Activated CD4-positive, alpha-beta T cell treated with anti-CD3 and anti-CD28 coated beads for 36 hours (primary cell): ENCODE results near the gene KCNAB2. TPM values are rescaled to one million over a fixed set of nuclear protein-coding genes. Genes with fewer than 3 reads are reported as not detected.

ENCODE experiments used
- ATAC-seq: fragments of 200-7000 bp; cut with Tn5 transposase; one replicate; pipeline ENCODE4 v1.10.0; 2021; ENCODE audit warnings: mild to moderate bottlenecking, moderate library complexity
- CTCF ChIA-PET: fragments of 350-600 bp; sonication (Branson Sonifier 250); formaldehyde crosslinking; loops from one replicate; lab custom pipeline; 2021; ENCODE audit warnings: antibody characterized with exemption; lab: Charles Lee
- POLR2A ChIA-PET: fragments of 350-600 bp; sonication (Branson Sonifier 250); formaldehyde crosslinking; loops from one replicate; lab custom pipeline; 2021; ENCODE audit warnings: antibody characterized with exemption, inconsistent platforms; lab: Charles Lee
- DNase-seq: peaks from one replicate; pipeline ENCODE4 v3.0.0-alpha.2; 2020
- H3K27ac Mint-ChIP-seq: one replicate; pipeline ENCODE4 v1.8.0; 2021; ENCODE audit warnings: mixed read lengths
- H3K27me3 Mint-ChIP-seq: one replicate; pipeline ENCODE4 v1.8.0; 2021; ENCODE audit warnings: mixed read lengths
- H3K36me3 Mint-ChIP-seq: one replicate; pipeline ENCODE4 v1.8.0; 2021; ENCODE audit warnings: low read depth, mixed read lengths
- H3K4me1 Mint-ChIP-seq: one replicate; pipeline ENCODE4 v1.8.0; 2021; ENCODE audit warnings: mixed read lengths
- H3K4me3 Mint-ChIP-seq: one replicate; pipeline ENCODE4 v1.8.0; 2021; ENCODE audit warnings: mild to moderate bottlenecking, moderate library complexity, mixed read lengths
- H3K9me3 Mint-ChIP-seq: one replicate; pipeline ENCODE4 v1.8.0; 2021; ENCODE audit warnings: low read depth, mixed read lengths
- intact Hi-C, 2 experiments: fragments of 100-400 bp; cut with DNase I in 1 of 2; cut with micrococcal nuclease in 1 of 2; formaldehyde crosslinking; loops; one replicate each; pipeline versions ENCODE4 v1.14.2 to v1.15.1; 2022 to 2024; cut with DNase I, micrococcal nuclease
- total RNA-seq, 2 experiments: library from RNA; stranded (reverse); gene quantifications; one replicate each; pipeline ENCODE4 v1.2.3, GENCODE V29; 2021

The KCNAB2 gene
- total RNA-seq, 2 experiments from 2014 or later, result 231 to 258 TPM

GRCh38 chr1:6045110-6045502 lies 582 bp upstream of the KCNAB2 start:
- ChIA-PET CTCF (interaction anchor here (0.6 to 1.0 kb wide), 2 partner anchors 9 to 161 kb away, joined by 3 to 4 read pairs; partner anchors contain the start of gene RNF207), POLR2A (interaction anchor here (0.6 kb wide), 1 partner anchor 12 kb away, joined by 3 read pairs; no protein-coding TSS in a partner anchor)
- no peak for ATAC-seq
- Mint-ChIP-seq H3K36me3 (peaks cover 46% of the 10 kb centered on the region), H3K27me3 (no peaks in the 10 kb centered on the region), H3K4me1 (peaks cover 2% of the 10 kb centered on the region), H3K4me3 (no peak overlapping the region), H3K9me3 (no peaks in the 10 kb centered on the region), H3K27ac (no peak overlapping the region)
- intact Hi-C loops, result no loop called here
- DNase-seq, result no peak

- Mint-ChIP-seq H3K27me3 (no peaks in the 10 kb centered on the region), H3K9me3 (no peaks in the 10 kb centered on the region), H3K4me1 (peaks cover 2% of the 10 kb centered on the region), H3K36me3 (peaks cover 47% of the 10 kb centered on the region), H3K27ac (no peak overlapping the region), H3K4me3 (no peak overlapping the region)
- ChIA-PET POLR2A (no interaction called here), CTCF (no interaction called here)
- no peak for DNase-seq
- intact Hi-C loops, result no loop called here
- ATAC-seq, result no peak
Measured at GRCh38 chr1:6046279-6046678, 591 bp downstream of the KCNAB2 start.

- Mint-ChIP-seq H3K9me3 (no peaks in the 10 kb centered on the region), H3K27ac (no peak overlapping the region), H3K36me3 (peaks cover 42% of the 10 kb centered on the region), H3K4me1 (peaks cover 5% of the 10 kb centered on the region), H3K4me3 (no peak overlapping the region), H3K27me3 (no peaks in the 10 kb centered on the region)
- ChIA-PET POLR2A (no interaction called here), CTCF (interaction anchor here (0.6 kb wide), 1 partner anchor 14 kb away, joined by 3 read pairs; no protein-coding TSS in a partner anchor)
- ATAC-seq (no peak), DNase-seq (no peak)
- intact Hi-C loops, result no loop called here
Measured at GRCh38 chr1:6048179-6048867, 2.6 kb downstream of the KCNAB2 start.

- no peaks in the 10 kb centered on the region for H3K27me3 Mint-ChIP-seq
- no peak for ATAC-seq
- ChIA-PET POLR2A (no interaction called here), CTCF (interaction anchor here (1.4 kb wide), 1 partner anchor 136 kb away, joined by 4 read pairs; no protein-coding TSS in a partner anchor)
- intact Hi-C loops, result no loop called here
- DNase-seq, result no peak
- H3K4me1 Mint-ChIP-seq, result peaks cover 5% of the 10 kb centered on the region
- H3K4me3 Mint-ChIP-seq, result no peak overlapping the region
- H3K36me3 Mint-ChIP-seq, result peaks cover 41% of the 10 kb centered on the region
- H3K9me3 Mint-ChIP-seq, result no peaks in the 10 kb centered on the region
- H3K27ac Mint-ChIP-seq, result no peak overlapping the region
Measured at GRCh38 chr1:6049419-6049818, 3.7 kb downstream of the KCNAB2 start.

- no peaks in the 10 kb centered on the region for H3K27me3 Mint-ChIP-seq
- ATAC-seq (no peak), DNase-seq (no peak)
- H3K9me3 Mint-ChIP-seq, result no peaks in the 10 kb centered on the region
- no peak overlapping the region for H3K4me3 Mint-ChIP-seq
- H3K27ac Mint-ChIP-seq, result no peak overlapping the region
- CTCF ChIA-PET, result interaction anchor here (1.0 to 1.4 kb wide), 2 partner anchors 17 to 191 kb away, joined by 3 read pairs; no protein-coding TSS in a partner anchor
- H3K4me1 Mint-ChIP-seq, result peaks cover 5% of the 10 kb centered on the region
- POLR2A ChIA-PET, result no interaction called here
- intact Hi-C loops, result no loop called here
- H3K36me3 Mint-ChIP-seq, result peaks cover 43% of the 10 kb centered on the region
Measured at GRCh38 chr1:6051423-6051822, 5.7 kb downstream of the KCNAB2 start.

GRCh38 chr1:6052543-6053205 lies 7.0 kb downstream of the KCNAB2 start:
- ChIA-PET CTCF (interaction anchor here (0.6 to 1.3 kb wide), 4 partner anchors 11 to 133 kb away, joined by 3 to 4 read pairs (median 3); no protein-coding TSS in a partner anchor), POLR2A (interaction anchor here (0.6 kb wide), 1 partner anchor 55 kb away, joined by 3 read pairs; no protein-coding TSS in a partner anchor)
- intact Hi-C loops, result loop anchor here in 1 of 2 experiments (2.0 kb wide), 1 partner anchor 192 kb away; the partner anchor contains the start of gene HES3
- Mint-ChIP-seq H3K4me3 (no peak overlapping the region), H3K4me1 (peaks cover 4% of the 10 kb centered on the region), H3K9me3 (no peaks in the 10 kb centered on the region), H3K27me3 (no peaks in the 10 kb centered on the region), H3K27ac (no peak overlapping the region), H3K36me3 (peaks cover 45% of the 10 kb centered on the region)
- ATAC-seq, result no peak
- peak; percentile 71 for DNase-seq

GRCh38 chr1:6053206-6053546 lies 7.5 kb downstream of the KCNAB2 start:
- no peaks in the 10 kb centered on the region for H3K27me3 Mint-ChIP-seq
- DNase-seq (no peak), ATAC-seq (no peak)
- no peak overlapping the region for H3K4me3 Mint-ChIP-seq
- H3K4me1 Mint-ChIP-seq, result peaks cover 5% of the 10 kb centered on the region
- ChIA-PET POLR2A (interaction anchor here (0.5 to 0.6 kb wide), 2 partner anchors 35 to 56 kb away, joined by 3 read pairs; no protein-coding TSS in a partner anchor), CTCF (interaction anchor here (1.0 to 1.3 kb wide), 3 partner anchors 11 to 133 kb away, joined by 3 read pairs; no protein-coding TSS in a partner anchor)
- no peak overlapping the region for H3K27ac Mint-ChIP-seq
- H3K36me3 Mint-ChIP-seq, result peaks cover 43% of the 10 kb centered on the region
- intact Hi-C loops, result loop anchor here in 1 of 2 experiments (2.0 kb wide), 1 partner anchor 192 kb away; the partner anchor contains the start of gene HES3
- no peaks in the 10 kb centered on the region for H3K9me3 Mint-ChIP-seq

GRCh38 chr1:6054596-6054995 lies 8.9 kb downstream of the KCNAB2 start:
- ATAC-seq, result no peak
- intact Hi-C loops, result no loop called here
- CTCF ChIA-PET, result no interaction called here
- Mint-ChIP-seq H3K27ac (no peak overlapping the region), H3K4me1 (peaks cover 5% of the 10 kb centered on the region), H3K27me3 (no peaks in the 10 kb centered on the region), H3K4me3 (no peak overlapping the region), H3K36me3 (peaks cover 39% of the 10 kb centered on the region), H3K9me3 (no peaks in the 10 kb centered on the region)
- DNase-seq, result no peak
- POLR2A ChIA-PET, result no interaction called here

- H3K4me1 Mint-ChIP-seq, result peaks cover 5% of the 10 kb centered on the region
- H3K9me3 Mint-ChIP-seq, result no peaks in the 10 kb centered on the region
- CTCF ChIA-PET, result no interaction called here
- ATAC-seq, result no peak
- no peak for DNase-seq
- no peak overlapping the region for H3K4me3 Mint-ChIP-seq
- H3K27me3 Mint-ChIP-seq, result no peaks in the 10 kb centered on the region
- intact Hi-C loops, result no loop called here
- POLR2A ChIA-PET, result interaction anchor here (0.7 kb wide), 1 partner anchor 11 kb away, joined by 3 read pairs; the partner anchor contains the start of gene KCNAB2
- H3K27ac Mint-ChIP-seq, result no peak overlapping the region
- H3K36me3 Mint-ChIP-seq, result peaks cover 32% of the 10 kb centered on the region
Measured at GRCh38 chr1:6056572-6056948, 10.9 kb downstream of the KCNAB2 start.

GRCh38 chr1:6057170-6057845 lies 11.6 kb downstream of the KCNAB2 start:
- intact Hi-C loops, result no loop called here
- ATAC-seq (no peak), DNase-seq (no peak)
- CTCF ChIA-PET, result no interaction called here
- no peaks in the 10 kb centered on the region for H3K27me3 Mint-ChIP-seq
- H3K36me3 Mint-ChIP-seq, result peaks cover 35% of the 10 kb centered on the region
- H3K9me3 Mint-ChIP-seq, result no peaks in the 10 kb centered on the region
- H3K27ac Mint-ChIP-seq, result no peak overlapping the region
- POLR2A ChIA-PET, result interaction anchor here (0.7 kb wide), 1 partner anchor 12 kb away, joined by 3 read pairs; the partner anchor contains the start of gene KCNAB2
- peaks cover 5% of the 10 kb centered on the region for H3K4me1 Mint-ChIP-seq
- H3K4me3 Mint-ChIP-seq, result no peak overlapping the region

GRCh38 chr1:6059866-6060265 lies 14.2 kb downstream of the KCNAB2 start:
- no peak overlapping the region for H3K4me3 Mint-ChIP-seq

More at GRCh38 chr1:6059866-6060265, 14.2 kb downstream of the KCNAB2 start:
- ATAC-seq (no peak), DNase-seq (no peak)
- peaks cover 5% of the 10 kb centered on the region for H3K4me1 Mint-ChIP-seq
- no peak overlapping the region for H3K27ac Mint-ChIP-seq
- no peaks in the 10 kb centered on the region for H3K27me3 Mint-ChIP-seq
- ChIA-PET POLR2A (no interaction called here), CTCF (interaction anchor here (0.5 kb wide), 1 partner anchor 86 kb away, joined by 4 read pairs; no protein-coding TSS in a partner anchor)
- peaks cover 27% of the 10 kb centered on the region for H3K36me3 Mint-ChIP-seq
- intact Hi-C loops, result no loop called here
- H3K9me3 Mint-ChIP-seq, result no peaks in the 10 kb centered on the region
